Adrenal gland (tissue), 12 donors: ENCODE data around the gene CPSF4. TPM values are rescaled to one million over a fixed set of nuclear protein-coding genes. Genes with fewer than 3 reads are reported as not detected.

Experiments
- DNase-seq, 7 donors: peaks; one replicate each; pipeline ENCODE4 v3.0.0-alpha.2; 2019 to 2020
- H3K27ac ChIP-seq, 5 donors: fragments of 200-600 bp; sonication (generic) in 4 of 5; 1 replicate in 3 of 5; 2 replicates in 2 of 5; pipeline versions ENCODE4 v1.5.1 to v1.8.0; 2016 to 2020; ENCODE audit warnings: mild to moderate bottlenecking in 1 of 5
- H3K27me3 ChIP-seq: fragments of 200-600 bp; 2 replicates; pipeline ENCODE4 v1.8.0; 2021
- H3K36me3 ChIP-seq, 2 donors: fragments of 200-600 bp; replicated peaks in 1 of 2; 1 replicate in 1 of 2; 2 replicates in 1 of 2; pipeline versions ENCODE4 v1.5.1 to v1.8.0; 2018 to 2022
- H3K4me1 ChIP-seq, 2 donors: fragments of 200-600 bp; replicated peaks in 1 of 2; 1 replicate in 1 of 2; 2 replicates in 1 of 2; pipeline versions ENCODE4 v1.5.1 to v1.8.0; 2018 to 2021
- H3K4me3 ChIP-seq, 4 donors: fragments of 200-600 bp; sonication (generic) in 3 of 4; one replicate each; pipeline ENCODE4 v1.5.1; 2016 to 2018
- H3K9me3 ChIP-seq, 3 donors: fragments of 200-600 bp; sonication (generic) in 1 of 3; replicated peaks in 1 of 3; 1 replicate in 2 of 3; 2 replicates in 1 of 3; pipeline versions ENCODE4 v1.5.1 to v1.8.0; 2016 to 2021
- POLR2A ChIP-seq, 2 donors: fragments of 450-650 bp; IDR thresholded peaks; one replicate each; pipeline ENCODE4 v1.6.1; 2017; ENCODE audit warnings: antibody characterized with exemption in 2 of 2, mild to moderate bottlenecking in 2 of 2, moderate library complexity in 1 of 2
- WGBS, 4 donors: extraction: QIAGEN DNeasy Blood & Tissue Kit in 2 of 4; methylation state at CpG; one replicate each; pipeline versions ENCODE4 v1.1.5 to v1.1.7; 2013 to 2017; 5-methylcytosine and 5-hydroxymethylcytosine counted together
- intact Hi-C, 2 donors: fragments of 100-400 bp; cut with DNase I; formaldehyde crosslinking; loops; one replicate each; pipeline versions ENCODE4 v1.14.1 to v1.15.0; 2022 to 2023
- polyA plus RNA-seq, 3 donors: library from polyadenylated mRNA; stranded (reverse); fragments of 200-250 nt in 2 of 3; fragments of 350-450 nt in 1 of 3; fragmentation: Illumina TruSeq in 1 of 3; extraction: RNeasy Lipid Tissue Mini Kit (QIAGEN cat#74804) in 1 of 3; gene quantifications; one replicate each; pipeline ENCODE4 v1.2.3, GENCODE V29; 2013 to 2014
- total RNA-seq, 9 donors: library from RNA; depleted of rRNA in 4 of 9; stranded (reverse); fragments of >200 nt in 4 of 9; fragments of 120-200 nt in 1 of 9; fragmentation: NEBNext Ultra II Directional in 1 of 9; extraction: Animal tissue kit (Norgen Biotek cat#: 25700) in 1 of 9; gene quantifications; one replicate each; pipeline versions ENCODE4 v1.1.0 to v1.2.4, GENCODE V29; 2013 to 2023
- TF ChIP-seq, protein P1 (sequence below), 6 experiments: fragments of 450-650 bp in 4 of 6; fragments of 200-600 bp in 2 of 6; sonication (generic) in 1 of 6; IDR thresholded peaks; 1 replicate in 5 of 6; 2 replicates in 1 of 6; pipeline versions ENCODE4 v1.5.1 to v1.8.0; 2016 to 2021; ENCODE audit warnings: antibody characterized with exemption in 6 of 6, mild to moderate bottlenecking in 2 of 6, moderate library complexity in 1 of 6
- donor health status: healthy with polysubstance abuse.
- donor health status: Bipolar disorder and iron deficiency.
- donor health status: DM: yes; HTN: yes; CAD: no.
- donor health status: DM: no; HTN: no; CAD: no.
- donor health status: DM: no; HTN: no; CAD: no.
- donor health status: DM: yes; HTN: yes; CAD: no.

The CPSF4 gene
- total and polyA plus RNA-seq, 12 donors = 16.0 to 40.5 (median 28.0) TPM

DNA sequence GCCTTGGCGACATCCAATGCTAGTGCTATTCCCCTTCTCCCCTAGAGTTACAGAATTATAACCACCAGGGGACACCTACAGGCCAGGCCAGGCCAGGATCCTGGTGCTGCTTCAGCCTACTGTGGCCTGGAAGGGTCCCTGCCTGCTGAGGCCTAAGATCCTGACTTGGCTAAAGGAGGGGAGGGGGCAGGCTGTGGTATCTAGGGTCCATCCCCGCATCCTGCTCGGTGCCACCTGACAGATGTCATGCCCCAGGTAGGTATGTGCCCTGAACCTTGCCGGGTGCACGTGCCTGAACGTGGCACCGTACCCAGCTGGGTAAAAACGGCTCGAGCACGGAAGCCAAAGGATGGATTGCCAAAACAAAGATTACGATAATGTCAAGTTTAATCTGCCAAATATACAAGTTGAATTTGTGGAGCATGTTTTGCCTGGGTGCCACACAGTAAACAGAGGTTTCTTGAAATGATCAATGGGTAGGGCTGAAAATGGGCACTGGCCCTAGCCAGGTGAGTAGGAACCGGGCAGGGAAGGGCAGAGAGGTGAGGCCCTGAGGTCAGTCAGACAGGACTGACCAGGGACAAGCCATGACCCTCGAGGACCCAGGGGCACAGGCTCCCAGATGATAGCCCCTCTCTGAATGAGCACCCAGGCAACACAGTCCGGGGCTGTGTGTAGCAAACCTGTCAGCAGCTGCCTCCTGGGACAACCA is 43.0 kb upstream of the CPSF4 start:
- DNase-seq = no peak
- Histone ChIP-seq H3K27me3 (no peaks in the 10 kb centered on the region), H3K4me1 (peaks cover 12 to 17% of the 10 kb centered on the region in 2 donors), H3K9me3 (no peaks in the 10 kb centered on the region), H3K36me3 (peaks cover 0 to 77% of the 10 kb centered on the region in 2 donors), H3K27ac (no peak overlapping the region), H3K4me3 (no peak overlapping the region)
- TF ChIP-seq, protein P1, sequence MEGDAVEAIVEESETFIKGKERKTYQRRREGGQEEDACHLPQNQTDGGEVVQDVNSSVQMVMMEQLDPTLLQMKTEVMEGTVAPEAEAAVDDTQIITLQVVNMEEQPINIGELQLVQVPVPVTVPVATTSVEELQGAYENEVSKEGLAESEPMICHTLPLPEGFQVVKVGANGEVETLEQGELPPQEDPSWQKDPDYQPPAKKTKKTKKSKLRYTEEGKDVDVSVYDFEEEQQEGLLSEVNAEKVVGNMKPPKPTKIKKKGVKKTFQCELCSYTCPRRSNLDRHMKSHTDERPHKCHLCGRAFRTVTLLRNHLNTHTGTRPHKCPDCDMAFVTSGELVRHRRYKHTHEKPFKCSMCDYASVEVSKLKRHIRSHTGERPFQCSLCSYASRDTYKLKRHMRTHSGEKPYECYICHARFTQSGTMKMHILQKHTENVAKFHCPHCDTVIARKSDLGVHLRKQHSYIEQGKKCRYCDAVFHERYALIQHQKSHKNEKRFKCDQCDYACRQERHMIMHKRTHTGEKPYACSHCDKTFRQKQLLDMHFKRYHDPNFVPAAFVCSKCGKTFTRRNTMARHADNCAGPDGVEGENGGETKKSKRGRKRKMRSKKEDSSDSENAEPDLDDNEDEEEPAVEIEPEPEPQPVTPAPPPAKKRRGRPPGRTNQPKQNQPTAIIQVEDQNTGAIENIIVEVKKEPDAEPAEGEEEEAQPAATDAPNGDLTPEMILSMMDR (IDR thresholded peaks at IDR 0.05) = no peak
- no peak for TF ChIP-seq POLR2A (IDR thresholded peaks at IDR 0.05)
- WGBS, 4 donors = 82 to 88% (median 88%) methylated on average over 13 to 14 of the region's 14 CpGs
- intact Hi-C loops = no loop called here

DNA sequence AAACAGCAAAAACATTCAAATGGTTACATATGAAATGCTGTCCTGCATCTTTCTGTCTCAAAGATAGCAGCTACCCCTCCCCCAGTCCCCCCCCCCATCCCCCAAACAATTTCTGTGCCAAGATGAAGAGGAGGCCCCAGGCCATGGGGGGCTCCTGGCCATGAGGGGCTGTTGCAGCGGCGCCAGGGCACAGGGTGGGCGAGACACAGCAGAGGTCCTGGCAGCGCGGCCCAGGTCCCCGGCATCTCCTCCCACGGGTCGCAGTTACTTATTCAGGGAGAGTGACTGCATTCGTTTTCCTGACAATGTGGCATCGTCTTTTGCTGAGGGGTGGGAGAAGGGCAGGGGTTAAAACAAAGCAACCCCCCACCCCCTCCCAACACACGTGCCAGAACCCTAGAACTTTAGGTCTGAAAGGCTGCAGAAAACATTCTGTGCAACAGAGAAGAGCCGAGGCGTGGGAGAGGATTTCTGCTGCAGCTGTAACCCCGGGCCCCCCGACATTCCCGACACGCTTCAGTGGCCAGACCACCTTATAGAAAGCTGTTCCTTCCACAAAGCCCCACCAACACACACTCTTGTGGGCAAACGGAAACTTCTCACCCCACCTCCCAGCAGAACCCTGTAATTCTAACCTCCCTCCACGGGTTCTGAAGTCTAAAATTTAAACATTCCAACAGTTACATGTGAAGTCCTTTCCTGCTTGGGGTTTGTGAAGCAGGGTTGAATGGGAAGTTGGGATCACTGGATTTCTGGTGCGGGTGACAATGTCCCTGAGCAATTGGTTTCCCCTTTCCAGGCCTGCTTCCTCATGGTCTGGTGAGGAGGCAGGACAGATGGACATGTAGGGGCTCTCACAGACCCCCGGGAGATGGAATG is 42.1 kb upstream of the CPSF4 start:
- no peak overlapping the region for H3K27ac ChIP-seq
- TF ChIP-seq POLR2A (IDR thresholded peaks at IDR 0.05) = no peak
- TF ChIP-seq, protein P1 (IDR thresholded peaks at IDR 0.05) = no peak
- H3K27me3 ChIP-seq = no peaks in the 10 kb centered on the region
- no peak overlapping the region for H3K4me3 ChIP-seq
- DNase-seq = no peak
- H3K4me1 ChIP-seq = peaks cover 12 to 17% of the 10 kb centered on the region in 2 donors
- intact Hi-C loops = no loop called here
- WGBS, 4 donors = 68 to 82% (median 79%) methylated on average over 16 to 21 of the region's 21 CpGs
- H3K9me3 ChIP-seq = no peaks in the 10 kb centered on the region
- H3K36me3 ChIP-seq = peaks cover 0 to 77% of the 10 kb centered on the region in 2 donors

DNA sequence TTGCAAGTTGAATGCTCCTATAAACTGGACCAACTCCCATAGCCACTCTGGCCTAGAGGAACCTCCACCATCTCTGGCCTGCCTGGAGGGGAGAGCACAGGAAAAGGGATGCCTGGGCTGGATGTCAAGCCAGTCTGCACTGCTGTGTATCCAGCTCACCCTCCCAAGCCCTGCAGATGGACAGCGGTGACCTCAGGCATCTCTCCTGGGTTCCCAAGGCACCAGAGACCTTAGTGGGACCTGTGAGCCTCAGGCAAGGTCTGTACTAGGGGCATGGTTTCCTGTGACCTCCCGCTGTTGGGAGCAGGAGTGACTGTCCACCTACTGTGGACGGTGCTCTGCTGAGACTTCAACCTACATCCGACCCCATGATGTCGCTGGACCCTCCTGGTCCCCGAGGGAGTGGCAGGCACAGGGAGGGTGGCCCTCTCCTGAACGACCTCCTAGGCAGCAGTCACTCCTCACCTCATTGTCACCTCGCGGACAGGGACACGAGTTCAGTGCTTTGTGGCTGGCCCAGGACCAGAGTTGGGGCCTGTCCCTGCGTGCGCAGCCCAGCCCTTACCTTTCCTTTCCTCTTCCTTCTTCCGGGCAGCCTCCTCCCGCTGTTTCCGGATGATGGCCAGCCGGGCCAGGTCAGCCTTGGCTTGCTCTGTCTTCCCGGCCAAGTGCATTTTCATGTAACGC is 41.3 kb upstream of the CPSF4 start:
- Histone ChIP-seq H3K4me3 (no peak overlapping the region), H3K9me3 (no peaks in the 10 kb centered on the region), H3K27me3 (no peaks in the 10 kb centered on the region), H3K36me3 (peaks cover 0 to 78% of the 10 kb centered on the region in 2 donors), H3K4me1 (peaks cover 10 to 13% of the 10 kb centered on the region in 2 donors), H3K27ac (no peak overlapping the region)
- TF ChIP-seq POLR2A (IDR thresholded peaks at IDR 0.05) = no peak
- TF ChIP-seq, protein P1 (IDR thresholded peaks at IDR 0.05) = no peak
- intact Hi-C loops = no loop called here
- WGBS, 4 donors = 87 to 92% (median 89%) methylated on average over 6 to 18 of the region's 18 CpGs
- DNase-seq = no peak
